Measurements from ENCODE around the gene PDSS1. TPM values are rescaled to one million over a fixed set of nuclear protein-coding genes. Genes with fewer than 3 reads are reported as not detected.
"Not testable (repeated sequence)": the region's sequence is repeated elsewhere in the genome, so short reads cannot be mapped to it uniquely, and the experiment has no call there.

Gene PDSS1
- polyA plus RNA-seq, 1 of the 3 experiments (the other 2 are of a cell fraction) = 14.9 TPM

DNA sequence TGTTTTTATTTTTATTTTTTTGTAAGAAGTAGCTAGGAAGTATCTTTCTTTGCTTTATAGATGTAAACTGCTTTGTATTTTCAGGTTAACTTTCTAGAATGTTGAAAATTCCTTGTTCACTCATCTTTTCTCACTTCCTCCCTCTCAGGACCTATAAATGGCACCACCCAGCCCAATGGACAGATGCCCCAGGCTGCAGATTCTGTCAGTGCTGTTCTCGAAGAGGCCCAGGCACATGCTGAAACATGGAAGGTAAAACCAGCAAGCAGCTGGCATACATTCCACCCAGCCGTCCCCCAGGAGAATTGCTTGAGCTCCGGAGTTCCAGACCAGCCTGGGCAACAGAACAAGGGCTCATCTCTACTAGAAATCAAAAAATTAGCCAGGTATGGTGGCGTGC lies 47.1 kb upstream of the PDSS1 start:
- no peak overlapping the region for H3K4me3 ChIP-seq (ENCODE audit: low read depth in 2 of 2, low read length in 1 of 2)
- ChIA-PET POLR2A (no interaction called here), CTCF (interaction anchor here (0.9 to 1.1 kb wide), 2 partner anchors 211 to 232 kb away, joined by 3 to 6 read pairs; partner anchors contain the start of gene ABI1)
- no peaks in the 10 kb centered on the region for H3K27me3 ChIP-seq (ENCODE audit: insufficient read depth)
- no peaks in the 10 kb centered on the region for H3K9me2 ChIP-seq
- TF ChIP-seq GABPA (IDR thresholded peaks at IDR 0.05; ENCODE audit: low read depth) (no peak), FOXJ3 (CRISPR knock-in tag; IDR thresholded peaks at IDR 0.05) (no peak), SIN3A (IDR thresholded peaks at IDR 0.05; ENCODE audit: borderline replicate concordance, low read depth, low read length) (no peak), NRF1 (IDR thresholded peaks at IDR 0.05; ENCODE audit: low read depth, low read length) (no peak), EP300 (IDR thresholded peaks at IDR 0.05; ENCODE audit: borderline replicate concordance in 1 of 2, low read depth in 1 of 2, low read length in 1 of 2) (no peak), RXRA (IDR thresholded peaks at IDR 0.05; ENCODE audit: borderline replicate concordance, low read depth) (no peak), POLR2AphosphoS5 (IDR thresholded peaks at IDR 0.05; ENCODE audit: low read depth, low read length) (no peak), RAD21 (IDR thresholded peaks at IDR 0.05; ENCODE audit: low read length) (no peak), YY1 (IDR thresholded peaks at IDR 0.05; ENCODE audit: low read depth) (no peak), CHD2 (IDR thresholded peaks at IDR 0.05; ENCODE audit: low read length, partially characterized antibody) (no peak), GATA2 (CRISPR knock-in tag; IDR thresholded peaks at IDR 0.05) (no peak), JUND (IDR thresholded peaks at IDR 0.05) (no peak), MEF2A (IDR thresholded peaks at IDR 0.05; ENCODE audit: borderline replicate concordance, low read depth) (no peak)
- TF ChIP-seq, protein P1, sequence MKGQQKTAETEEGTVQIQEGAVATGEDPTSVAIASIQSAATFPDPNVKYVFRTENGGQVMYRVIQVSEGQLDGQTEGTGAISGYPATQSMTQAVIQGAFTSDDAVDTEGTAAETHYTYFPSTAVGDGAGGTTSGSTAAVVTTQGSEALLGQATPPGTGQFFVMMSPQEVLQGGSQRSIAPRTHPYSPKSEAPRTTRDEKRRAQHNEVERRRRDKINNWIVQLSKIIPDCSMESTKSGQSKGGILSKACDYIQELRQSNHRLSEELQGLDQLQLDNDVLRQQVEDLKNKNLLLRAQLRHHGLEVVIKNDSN (IDR thresholded peaks at IDR 0.05; ENCODE audit: borderline replicate concordance, low read depth) = no peak
- TF ChIP-seq, protein P2, sequence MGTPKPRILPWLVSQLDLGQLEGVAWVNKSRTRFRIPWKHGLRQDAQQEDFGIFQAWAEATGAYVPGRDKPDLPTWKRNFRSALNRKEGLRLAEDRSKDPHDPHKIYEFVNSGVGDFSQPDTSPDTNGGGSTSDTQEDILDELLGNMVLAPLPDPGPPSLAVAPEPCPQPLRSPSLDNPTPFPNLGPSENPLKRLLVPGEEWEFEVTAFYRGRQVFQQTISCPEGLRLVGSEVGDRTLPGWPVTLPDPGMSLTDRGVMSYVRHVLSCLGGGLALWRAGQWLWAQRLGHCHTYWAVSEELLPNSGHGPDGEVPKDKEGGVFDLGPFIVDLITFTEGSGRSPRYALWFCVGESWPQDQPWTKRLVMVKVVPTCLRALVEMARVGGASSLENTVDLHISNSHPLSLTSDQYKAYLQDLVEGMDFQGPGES (IDR thresholded peaks at IDR 0.05; ENCODE audit: low read depth, low read length) = no peak
- TF ChIP-seq, protein P3, sequence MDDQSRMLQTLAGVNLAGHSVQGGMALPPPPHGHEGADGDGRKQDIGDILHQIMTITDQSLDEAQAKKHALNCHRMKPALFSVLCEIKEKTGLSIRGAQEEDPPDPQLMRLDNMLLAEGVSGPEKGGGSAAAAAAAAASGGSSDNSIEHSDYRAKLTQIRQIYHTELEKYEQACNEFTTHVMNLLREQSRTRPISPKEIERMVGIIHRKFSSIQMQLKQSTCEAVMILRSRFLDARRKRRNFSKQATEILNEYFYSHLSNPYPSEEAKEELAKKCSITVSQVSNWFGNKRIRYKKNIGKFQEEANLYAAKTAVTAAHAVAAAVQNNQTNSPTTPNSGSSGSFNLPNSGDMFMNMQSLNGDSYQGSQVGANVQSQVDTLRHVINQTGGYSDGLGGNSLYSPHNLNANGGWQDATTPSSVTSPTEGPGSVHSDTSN (IDR thresholded peaks at IDR 0.05) = no peak
- TF ChIP-seq, protein P4, sequence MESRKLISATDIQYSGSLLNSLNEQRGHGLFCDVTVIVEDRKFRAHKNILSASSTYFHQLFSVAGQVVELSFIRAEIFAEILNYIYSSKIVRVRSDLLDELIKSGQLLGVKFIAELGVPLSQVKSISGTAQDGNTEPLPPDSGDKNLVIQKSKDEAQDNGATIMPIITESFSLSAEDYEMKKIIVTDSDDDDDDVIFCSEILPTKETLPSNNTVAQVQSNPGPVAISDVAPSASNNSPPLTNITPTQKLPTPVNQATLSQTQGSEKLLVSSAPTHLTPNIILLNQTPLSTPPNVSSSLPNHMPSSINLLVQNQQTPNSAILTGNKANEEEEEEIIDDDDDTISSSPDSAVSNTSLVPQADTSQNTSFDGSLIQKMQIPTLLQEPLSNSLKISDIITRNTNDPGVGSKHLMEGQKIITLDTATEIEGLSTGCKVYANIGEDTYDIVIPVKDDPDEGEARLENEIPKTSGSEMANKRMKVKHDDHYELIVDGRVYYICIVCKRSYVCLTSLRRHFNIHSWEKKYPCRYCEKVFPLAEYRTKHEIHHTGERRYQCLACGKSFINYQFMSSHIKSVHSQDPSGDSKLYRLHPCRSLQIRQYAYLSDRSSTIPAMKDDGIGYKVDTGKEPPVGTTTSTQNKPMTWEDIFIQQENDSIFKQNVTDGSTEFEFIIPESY (IDR thresholded peaks at IDR 0.05; ENCODE audit: borderline replicate concordance, low read depth) = no peak
- TF ChIP-seq, protein P5, sequence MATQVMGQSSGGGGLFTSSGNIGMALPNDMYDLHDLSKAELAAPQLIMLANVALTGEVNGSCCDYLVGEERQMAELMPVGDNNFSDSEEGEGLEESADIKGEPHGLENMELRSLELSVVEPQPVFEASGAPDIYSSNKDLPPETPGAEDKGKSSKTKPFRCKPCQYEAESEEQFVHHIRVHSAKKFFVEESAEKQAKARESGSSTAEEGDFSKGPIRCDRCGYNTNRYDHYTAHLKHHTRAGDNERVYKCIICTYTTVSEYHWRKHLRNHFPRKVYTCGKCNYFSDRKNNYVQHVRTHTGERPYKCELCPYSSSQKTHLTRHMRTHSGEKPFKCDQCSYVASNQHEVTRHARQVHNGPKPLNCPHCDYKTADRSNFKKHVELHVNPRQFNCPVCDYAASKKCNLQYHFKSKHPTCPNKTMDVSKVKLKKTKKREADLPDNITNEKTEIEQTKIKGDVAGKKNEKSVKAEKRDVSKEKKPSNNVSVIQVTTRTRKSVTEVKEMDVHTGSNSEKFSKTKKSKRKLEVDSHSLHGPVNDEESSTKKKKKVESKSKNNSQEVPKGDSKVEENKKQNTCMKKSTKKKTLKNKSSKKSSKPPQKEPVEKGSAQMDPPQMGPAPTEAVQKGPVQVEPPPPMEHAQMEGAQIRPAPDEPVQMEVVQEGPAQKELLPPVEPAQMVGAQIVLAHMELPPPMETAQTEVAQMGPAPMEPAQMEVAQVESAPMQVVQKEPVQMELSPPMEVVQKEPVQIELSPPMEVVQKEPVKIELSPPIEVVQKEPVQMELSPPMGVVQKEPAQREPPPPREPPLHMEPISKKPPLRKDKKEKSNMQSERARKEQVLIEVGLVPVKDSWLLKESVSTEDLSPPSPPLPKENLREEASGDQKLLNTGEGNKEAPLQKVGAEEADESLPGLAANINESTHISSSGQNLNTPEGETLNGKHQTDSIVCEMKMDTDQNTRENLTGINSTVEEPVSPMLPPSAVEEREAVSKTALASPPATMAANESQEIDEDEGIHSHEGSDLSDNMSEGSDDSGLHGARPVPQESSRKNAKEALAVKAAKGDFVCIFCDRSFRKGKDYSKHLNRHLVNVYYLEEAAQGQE (IDR thresholded peaks at IDR 0.05; ENCODE audit: low read depth, low read length) = no peak
- H3K36me3 ChIP-seq (replicated peaks in 1 of 2; ENCODE audit: control insufficient read depth in 1 of 2, insufficient read depth in 2 of 2, low read length in 1 of 2) = no peaks in the 10 kb centered on the region
- DNase-seq = no peak
- H3K79me2 ChIP-seq (ENCODE audit: insufficient read depth) = no peaks in the 10 kb centered on the region
- no peaks in the 10 kb centered on the region for H3K4me1 ChIP-seq (ENCODE audit: control insufficient read depth in 1 of 2, insufficient read depth in 2 of 2, low read depth in 1 of 2, low read length in 1 of 2)
- H4K20me1 ChIP-seq (ENCODE audit: insufficient read depth) = no peaks in the 10 kb centered on the region
- H3K4me2 ChIP-seq = no peak overlapping the region
- H3K9ac ChIP-seq = no peak overlapping the region
- no peak overlapping the region for H2AFZ ChIP-seq (ENCODE audit: low read depth)
- H3F3A ChIP-seq (replicated peaks; ENCODE audit: insufficient read depth) = no peaks in the 10 kb centered on the region
- no peaks in the 10 kb centered on the region for H3K9me3 ChIP-seq
- no peak overlapping the region for H3K27ac ChIP-seq (ENCODE audit: low read depth in 2 of 2, low read length in 1 of 2)
- 28% methylated on average over 4 of the region's 4 CpGs for WGBS (ENCODE audit: low lambda C conversion rate)

DNA sequence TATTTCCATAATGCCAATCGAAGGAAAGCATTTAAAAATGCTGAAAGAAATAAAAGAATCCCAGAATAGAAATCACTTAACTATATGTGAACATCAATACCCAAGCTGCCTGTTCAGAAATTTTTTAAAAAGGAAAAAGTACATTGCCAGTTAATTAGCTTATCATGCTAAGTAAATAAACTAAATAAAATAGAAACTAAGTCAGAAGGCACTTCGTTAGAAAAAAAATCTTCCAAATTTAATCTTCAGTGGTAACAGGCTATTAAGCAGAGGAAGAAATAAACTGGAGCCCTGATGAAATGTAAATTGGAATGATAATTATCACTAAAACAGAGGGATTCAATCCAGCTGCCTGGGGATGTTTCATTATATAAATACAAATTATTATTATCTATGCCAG lies 46.0 kb upstream of the PDSS1 start:
- H3K4me2 ChIP-seq; H3K27ac ChIP-seq (ENCODE audit: low read depth in 2 of 2, low read length in 1 of 2); DNase-seq; H3F3A ChIP-seq (replicated peaks; ENCODE audit: insufficient read depth); H3K4me3 ChIP-seq (ENCODE audit: low read depth in 2 of 2, low read length in 1 of 2); H3K27me3 ChIP-seq (ENCODE audit: insufficient read depth); H3K9me3 ChIP-seq; H4K20me1 ChIP-seq (ENCODE audit: insufficient read depth); H3K79me2 ChIP-seq (ENCODE audit: insufficient read depth); H2AFZ ChIP-seq (ENCODE audit: low read depth); POLR2A ChIA-PET; H3K36me3 ChIP-seq (replicated peaks in 1 of 2; ENCODE audit: control insufficient read depth in 1 of 2, insufficient read depth in 2 of 2, low read length in 1 of 2); H3K4me1 ChIP-seq (ENCODE audit: control insufficient read depth in 1 of 2, insufficient read depth in 2 of 2, low read depth in 1 of 2, low read length in 1 of 2); H3K9me2 ChIP-seq; H3K9ac ChIP-seq: not testable (repeated sequence)
- CTCF ChIA-PET = interaction anchor here (0.9 kb wide), 1 partner anchor 231 kb away, joined by 3 read pairs; no protein-coding TSS in a partner anchor
- 13% methylated on average over 2 of the region's 2 CpGs for WGBS (ENCODE audit: low lambda C conversion rate)

Measured in SK-N-SH (cell line).